ENCODE measurements around the gene POLG.

The POLG gene

GRCh38 chr15:89326316-89326715, 8.3 kb downstream of the POLG start:
- DNase-seq (ENCODE audit: low read depth in 2 of 2): no peak

GRCh38 chr15:89325039-89325803, 9.4 kb downstream of the POLG start:
- DNase-seq (ENCODE audit: low read depth in 2 of 2): no peak

DNA sequence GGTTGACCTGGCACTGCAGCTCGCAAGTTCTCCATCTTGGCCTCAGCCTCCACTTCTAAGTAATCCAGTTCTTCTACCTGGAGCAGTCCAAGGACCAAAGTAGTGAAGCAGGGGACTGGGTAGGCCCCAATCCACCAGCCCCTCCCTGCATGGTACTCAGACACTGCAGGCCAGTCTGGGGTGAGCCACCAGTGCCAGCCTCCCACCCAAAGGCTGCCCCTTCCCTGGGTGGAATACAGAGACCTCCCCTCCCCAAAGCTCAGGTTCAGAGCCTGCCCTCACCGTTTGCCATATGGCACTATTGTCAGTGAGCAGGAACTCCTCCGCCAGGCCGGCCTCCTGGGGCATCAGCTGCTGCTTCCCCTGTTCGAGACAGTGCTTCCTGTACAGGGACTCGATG, 10.8 kb downstream of the POLG start:
- no peak for DNase-seq (ENCODE audit: low read depth in 2 of 2)

DNA sequence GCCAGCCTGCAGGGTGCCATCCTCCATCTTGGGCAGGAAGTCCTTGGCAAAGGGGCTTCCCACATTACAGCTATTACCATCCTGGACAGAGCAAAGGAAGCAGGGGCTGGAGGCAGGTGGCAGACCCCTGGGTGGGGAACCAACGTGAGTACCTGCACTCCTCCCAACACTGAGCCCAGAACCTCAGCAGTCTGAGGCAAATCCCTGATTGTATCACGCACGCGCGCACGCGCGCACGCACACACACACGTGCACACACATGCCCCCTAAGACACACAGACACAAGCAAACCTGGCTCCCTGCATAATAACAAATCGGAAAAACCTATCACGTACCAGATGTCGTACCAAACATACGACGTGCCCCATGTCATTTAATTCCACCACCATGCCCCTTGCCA, 11.8 kb downstream of the POLG start:
- no peak for DNase-seq (ENCODE audit: low read depth in 2 of 2)

DNA sequence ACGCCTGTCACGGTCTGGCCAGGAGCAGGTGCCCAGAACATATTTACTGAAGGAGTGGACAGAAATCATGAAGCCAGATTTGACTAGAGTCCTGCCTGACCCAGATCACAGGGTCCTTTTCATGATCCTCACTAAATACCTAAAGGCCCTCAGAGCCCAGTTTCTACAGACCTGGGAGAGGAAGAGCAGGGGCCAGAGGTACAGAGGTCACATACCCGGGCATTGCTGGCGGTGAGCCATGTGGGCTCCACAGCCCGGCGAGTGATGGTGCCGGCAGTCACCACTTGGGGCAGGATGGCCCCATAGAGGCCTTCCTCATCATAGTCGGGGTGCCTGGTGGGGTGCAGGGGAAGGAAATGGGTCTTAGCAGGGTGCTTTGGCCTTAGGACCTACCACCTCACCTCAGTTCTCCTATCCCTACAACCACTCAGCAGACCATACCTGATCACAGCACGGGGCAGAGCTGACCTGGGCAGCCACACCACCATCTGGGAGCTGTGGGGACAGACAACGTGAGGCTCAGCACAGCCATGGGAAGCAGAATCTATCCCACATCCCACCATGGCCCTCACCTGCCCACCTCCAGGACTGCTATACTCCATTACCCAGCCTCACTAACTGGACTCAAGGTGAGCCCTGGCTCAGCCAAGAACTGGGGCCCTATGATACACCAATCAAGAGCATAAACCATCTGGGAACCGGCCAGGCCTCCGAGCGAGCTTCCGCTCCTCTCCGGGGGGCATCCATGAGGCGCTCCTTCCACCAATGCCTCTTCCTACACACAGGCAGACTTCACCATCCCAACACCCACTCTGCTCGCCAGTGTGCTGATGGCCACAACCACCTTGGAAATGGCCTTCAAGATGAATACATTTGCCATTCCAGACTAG, 12.9 kb downstream of the POLG start:
- no peak for DNase-seq (ENCODE audit: low read depth in 2 of 2)

DNA sequence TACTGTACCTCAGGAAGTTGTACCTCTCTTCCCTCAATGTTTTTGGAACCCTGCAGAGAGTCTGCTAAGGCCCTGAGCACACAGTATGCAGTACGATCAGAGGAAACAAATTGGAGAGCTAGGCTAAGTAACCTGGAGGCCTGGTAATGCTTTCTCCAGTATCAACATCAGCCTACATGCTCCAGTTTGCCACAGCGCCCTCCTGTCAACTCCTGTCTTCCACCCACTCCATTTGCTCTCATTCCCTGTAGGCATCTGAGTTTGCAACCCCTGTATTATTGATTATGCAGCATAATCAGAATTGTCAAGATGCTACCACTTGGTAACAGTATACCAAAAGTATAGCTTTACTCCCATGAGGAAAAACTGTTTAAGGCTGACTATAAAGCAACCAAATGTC, 14.4 kb downstream of the POLG start:
- no peak for DNase-seq (ENCODE audit: low read depth in 2 of 2)

- DNase-seq (ENCODE audit: low read depth in 2 of 2): no peak
Observed at GRCh38 chr15:89319678-89320077, 14.9 kb downstream of the POLG start.

DNA sequence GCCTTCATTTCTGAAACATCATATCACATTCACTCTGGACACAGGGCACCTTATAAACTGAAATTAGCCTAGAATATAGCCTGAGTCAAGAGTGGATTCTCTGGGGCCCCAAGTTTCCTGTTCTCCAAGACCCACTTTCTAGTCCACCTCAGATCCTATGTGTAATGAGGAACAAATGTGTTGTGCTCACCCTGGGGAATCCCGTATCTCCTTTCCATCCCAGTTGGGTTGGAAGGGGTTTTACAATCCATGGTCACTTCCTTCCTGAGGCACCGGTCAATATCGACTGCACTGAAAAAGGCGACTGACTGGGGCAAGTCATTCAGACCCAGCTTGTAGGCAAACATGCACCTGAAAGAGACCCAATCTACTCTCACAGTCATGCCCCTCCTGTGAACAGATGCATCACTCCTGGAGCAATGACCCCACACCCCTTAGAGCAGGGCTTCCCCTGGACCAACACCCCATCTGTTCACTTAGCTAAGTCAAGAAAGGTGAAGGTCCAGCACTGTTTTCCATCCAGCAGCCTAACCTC, 17.4 kb downstream of the POLG start:
- no peak for DNase-seq (ENCODE audit: low read depth in 2 of 2)

- no peak for DNase-seq (ENCODE audit: low read depth in 2 of 2)
Observed at GRCh38 chr15:89316504-89316903, 18.1 kb downstream of the POLG start.

- DNase-seq (ENCODE audit: low read depth in 2 of 2): no peak
Observed at GRCh38 chr15:89315375-89315929, 19.2 kb downstream of the POLG start.

DNA sequence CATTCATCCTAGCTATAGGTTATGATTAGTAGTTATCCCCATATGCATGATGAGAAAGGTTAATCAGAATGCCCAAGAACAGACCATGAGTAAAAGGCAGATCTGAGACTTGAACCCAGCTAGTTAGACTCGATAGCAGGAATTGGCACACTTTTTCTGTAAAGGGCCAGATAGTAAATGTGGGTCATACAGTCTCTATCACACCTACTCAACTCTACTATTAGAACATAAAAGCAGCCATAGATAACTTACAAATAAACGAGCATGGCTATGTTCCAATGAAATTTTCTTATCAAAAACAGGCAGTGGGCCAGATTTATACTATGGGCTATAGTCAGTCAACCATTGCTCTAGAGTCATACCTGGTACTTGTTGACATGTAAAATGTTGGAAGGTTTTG, 24.6 kb downstream of the POLG start:
- DNase-seq (ENCODE audit: low read depth in 2 of 2): no peak

- no peak for DNase-seq (ENCODE audit: low read depth in 2 of 2)
Observed at GRCh38 chr15:89308236-89308635, 26.4 kb downstream of the POLG start.

GRCh38 chr15:89307791-89308190, 26.8 kb downstream of the POLG start:
- no peak for DNase-seq (ENCODE audit: low read depth in 2 of 2)

- DNase-seq (ENCODE audit: low read depth in 2 of 2): no peak
Observed at GRCh38 chr15:89307046-89307587, 27.5 kb downstream of the POLG start.

- no peak for DNase-seq (ENCODE audit: low read depth in 2 of 2)
Observed at GRCh38 chr15:89305395-89305794, 29.2 kb downstream of the POLG start.

DNA sequence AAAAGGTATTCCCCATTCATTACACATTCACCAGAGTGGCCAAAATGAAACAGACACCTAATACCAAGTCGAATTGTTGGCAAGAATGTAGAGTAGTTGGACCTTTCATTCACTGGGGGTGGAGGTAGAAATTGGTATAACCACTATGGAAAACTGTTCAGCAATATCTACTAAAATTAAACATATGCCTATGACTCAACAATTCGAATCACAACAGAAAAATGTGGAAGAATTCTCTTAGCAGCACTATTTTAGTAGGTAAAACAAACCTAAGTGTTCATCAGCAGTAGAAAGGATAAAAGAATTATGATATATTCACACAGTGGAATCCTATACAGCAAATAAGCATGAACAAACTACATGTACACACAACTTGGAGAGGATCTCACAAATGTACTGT, 30.6 kb downstream of the POLG start:
- no peak for DNase-seq (ENCODE audit: low read depth in 2 of 2)

- no peak for DNase-seq (ENCODE audit: low read depth in 2 of 2)
Observed at GRCh38 chr15:89301304-89302089, 33.1 kb downstream of the POLG start.

DNA sequence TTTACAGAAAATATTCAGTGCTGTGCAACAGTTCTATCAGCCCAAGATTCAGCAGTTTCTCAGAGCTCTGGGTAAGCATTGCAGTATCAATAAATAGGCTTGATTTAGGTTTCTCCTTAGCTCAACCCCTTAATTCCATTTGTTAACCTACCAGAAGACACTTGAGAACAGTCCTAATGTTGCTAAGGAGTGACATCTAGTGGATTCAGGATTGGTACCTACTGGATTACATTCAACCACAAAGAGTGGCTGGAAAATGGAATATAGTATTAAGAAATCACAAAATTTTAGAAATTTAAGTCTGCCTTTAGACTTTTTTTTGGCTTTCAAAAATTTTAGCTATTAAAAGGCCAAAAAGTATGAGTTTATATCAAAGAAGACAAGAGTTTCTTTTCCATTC, 34.7 kb downstream of the POLG start:
- no peak for DNase-seq (ENCODE audit: low read depth in 2 of 2)

- no peak for DNase-seq (ENCODE audit: low read depth in 2 of 2)
Observed at GRCh38 chr15:89293012-89293411, 41.6 kb downstream of the POLG start.

DNA sequence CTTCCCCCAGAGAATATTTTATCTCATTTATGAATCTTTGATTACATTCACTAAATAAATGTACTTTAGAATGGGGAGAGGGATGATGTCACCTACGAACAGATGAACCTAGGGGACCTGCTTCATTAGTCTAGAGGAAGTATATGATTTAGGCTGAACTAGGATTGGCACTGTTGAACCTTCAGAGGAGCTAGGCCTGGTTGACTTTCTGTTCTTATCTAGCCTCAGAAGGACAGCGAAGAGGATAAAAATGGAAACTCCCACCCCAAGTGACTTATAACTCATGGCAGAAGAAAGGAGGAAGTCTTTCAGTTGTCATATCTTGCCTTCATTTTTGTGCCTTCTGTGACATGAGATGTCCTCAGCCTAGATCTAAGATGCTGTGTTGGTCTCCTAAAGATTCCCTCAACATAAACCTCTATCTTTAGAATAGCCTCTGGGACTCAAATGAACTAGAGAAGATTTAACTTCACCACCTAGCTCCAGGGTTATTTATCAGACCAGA, 42.6 kb downstream of the POLG start:
- DNase-seq (ENCODE audit: low read depth in 2 of 2): no peak

GRCh38 chr15:89283201-89283600, 51.4 kb downstream of the POLG start:
- DNase-seq (ENCODE audit: low read depth in 2 of 2): no peak
